HG03571 (cell line): ENCODE measurements around the gene AARS2.
"Not testable (repeated sequence)": the region's sequence is repeated elsewhere in the genome, so short reads cannot be mapped to it uniquely, and the experiment has no call there.

Experiments used
- ATAC-seq: cut with Tn5 transposase; IDR thresholded peaks from one replicate; pipeline ENCODE4 v1.9.1; 2021; ENCODE audit not compliant: unreplicated experiment

The AARS2 gene

GRCh38 chr6:44332585-44332984 is 19.4 kb upstream of the AARS2 start:
- ATAC-seq, result no peak

DNA sequence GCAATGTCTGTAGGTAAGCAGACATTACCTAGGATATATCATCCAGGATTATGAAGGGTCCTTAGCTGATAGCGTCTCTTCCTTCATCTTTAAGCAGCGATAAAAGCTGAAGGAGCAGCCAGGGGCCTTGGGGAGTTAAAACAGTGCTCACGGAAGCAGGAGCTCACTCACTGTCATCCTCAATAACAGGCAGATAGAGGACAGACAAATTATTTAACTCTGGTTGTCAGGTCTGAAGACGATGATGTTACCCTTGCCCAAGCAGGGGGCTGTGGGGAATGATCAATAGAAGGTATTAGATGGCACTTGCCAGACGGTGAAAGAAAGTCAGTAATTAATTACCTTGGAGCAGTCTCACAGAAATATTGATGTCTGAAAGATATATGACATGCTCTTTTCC is 16.7 kb upstream of the AARS2 start:
- ATAC-seq, result no peak

DNA sequence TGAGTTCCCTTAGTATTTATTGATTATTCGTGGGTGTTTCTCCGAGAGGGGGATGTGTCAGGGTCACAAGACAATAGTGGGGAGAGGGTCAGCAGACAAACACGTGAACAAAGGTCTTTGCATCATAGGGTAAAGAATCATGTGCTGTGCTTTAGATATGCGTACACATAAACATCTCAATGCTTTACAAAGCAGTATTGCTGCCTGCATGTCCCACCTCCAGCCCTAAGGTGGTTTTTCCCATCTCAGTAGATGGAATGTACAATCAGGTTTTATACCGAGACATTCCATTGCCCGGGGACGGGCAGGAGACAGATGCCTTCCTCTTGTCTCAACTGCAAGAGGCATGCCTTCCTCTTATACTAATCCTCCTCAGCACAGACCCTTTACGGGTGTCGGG is 15.1 kb upstream of the AARS2 start:
- not testable (repeated sequence) for ATAC-seq

- ATAC-seq, result no peak
Observed at GRCh38 chr6:44327760-44328159, 14.6 kb upstream of the AARS2 start.

- ATAC-seq, result no peak
Observed at GRCh38 chr6:44327096-44327495, 13.9 kb upstream of the AARS2 start.

DNA sequence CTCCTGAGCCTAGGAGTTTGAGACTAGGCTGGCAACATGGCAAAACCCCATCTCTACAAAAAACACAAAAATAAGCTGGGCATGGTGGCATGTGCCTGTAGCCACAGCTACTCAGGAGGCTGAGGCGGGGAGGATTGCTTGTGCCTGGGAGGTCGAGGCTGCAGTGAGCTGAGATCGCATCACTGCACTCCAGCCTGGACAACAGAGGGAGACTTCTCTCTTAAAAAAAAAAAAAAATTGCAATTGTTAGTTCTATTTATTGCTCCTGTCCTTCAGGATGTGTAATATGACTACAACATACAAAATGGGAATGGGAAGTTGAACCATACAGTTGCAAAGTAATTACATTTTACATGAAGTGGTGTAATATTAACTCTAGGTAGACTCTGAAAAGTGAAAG is 8.1 kb upstream of the AARS2 start:
- ATAC-seq, result no peak

GRCh38 chr6:44317136-44317631 is 4.0 kb upstream of the AARS2 start:
- not testable (repeated sequence) for ATAC-seq

- no peak for ATAC-seq
Observed at GRCh38 chr6:44316481-44316880, 3.3 kb upstream of the AARS2 start.

- no peak for ATAC-seq
Observed at GRCh38 chr6:44315951-44316350, 2.8 kb upstream of the AARS2 start.

DNA sequence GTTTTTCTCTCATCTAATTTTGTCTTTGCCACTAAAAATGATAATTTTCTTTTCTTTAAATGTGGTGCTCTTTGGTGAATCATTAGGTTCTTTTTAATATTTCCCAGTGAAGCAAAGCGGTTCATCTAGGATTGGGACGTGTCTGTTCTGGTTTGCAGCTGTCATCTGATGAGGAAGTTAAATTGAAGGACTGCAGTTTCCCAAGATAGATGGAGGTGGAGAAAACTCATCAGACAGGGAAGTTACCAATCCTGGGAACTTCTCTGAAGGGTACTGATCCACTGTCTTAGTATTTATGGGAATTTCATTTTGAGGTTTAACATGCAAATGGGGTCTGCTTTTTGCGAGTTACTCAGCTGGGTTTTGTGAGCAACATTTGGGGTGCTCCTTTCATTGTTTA is 2.4 kb upstream of the AARS2 start:
- no peak for ATAC-seq

GRCh38 chr6:44314657-44315056 is 1.5 kb upstream of the AARS2 start:
- ATAC-seq, result not testable (repeated sequence)

DNA sequence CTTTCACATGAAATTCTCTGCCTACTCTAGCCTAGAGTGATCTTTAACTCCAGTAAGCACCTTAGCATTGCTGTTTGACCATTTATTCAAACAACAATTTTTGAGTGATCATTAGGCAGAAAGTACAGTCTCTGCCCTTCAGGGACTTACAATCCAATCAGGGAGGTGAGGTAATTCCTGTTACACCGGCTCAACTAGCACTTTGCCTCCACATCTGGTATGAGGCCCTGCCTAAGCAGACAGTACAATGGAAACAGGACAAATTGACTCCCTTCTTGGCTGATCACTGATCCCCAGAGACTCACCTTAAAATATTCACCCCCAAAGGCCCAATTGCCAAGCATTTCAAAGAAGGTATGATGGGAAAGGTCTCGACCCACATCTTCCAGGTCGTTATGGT is 1.4 kb downstream of the AARS2 start:
- no peak for ATAC-seq

DNA sequence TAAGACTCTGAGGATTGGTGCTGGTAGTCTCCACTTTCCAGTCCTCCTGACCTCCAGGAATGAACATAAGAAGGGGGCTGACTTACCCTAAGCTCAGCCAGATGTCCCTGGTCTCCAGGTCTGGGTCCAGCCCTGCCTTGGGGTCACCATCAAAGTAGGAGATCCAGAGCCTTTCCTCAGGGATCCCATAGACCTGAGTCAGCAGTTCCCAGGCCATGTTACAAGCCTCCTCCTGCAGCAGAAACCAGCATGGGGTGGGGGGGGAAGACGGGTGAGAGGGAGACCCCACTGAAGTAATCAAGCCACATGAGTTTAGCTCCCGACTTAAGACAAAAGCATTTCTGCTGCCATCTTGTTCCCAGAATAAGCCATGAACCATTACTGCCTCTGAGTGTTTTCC is 1.8 kb downstream of the AARS2 start:
- ATAC-seq, result no peak

GRCh38 chr6:44310241-44310640 is 2.9 kb downstream of the AARS2 start:
- ATAC-seq, result no peak

- ATAC-seq, result no peak
Observed at GRCh38 chr6:44309631-44310030, 3.5 kb downstream of the AARS2 start.

DNA sequence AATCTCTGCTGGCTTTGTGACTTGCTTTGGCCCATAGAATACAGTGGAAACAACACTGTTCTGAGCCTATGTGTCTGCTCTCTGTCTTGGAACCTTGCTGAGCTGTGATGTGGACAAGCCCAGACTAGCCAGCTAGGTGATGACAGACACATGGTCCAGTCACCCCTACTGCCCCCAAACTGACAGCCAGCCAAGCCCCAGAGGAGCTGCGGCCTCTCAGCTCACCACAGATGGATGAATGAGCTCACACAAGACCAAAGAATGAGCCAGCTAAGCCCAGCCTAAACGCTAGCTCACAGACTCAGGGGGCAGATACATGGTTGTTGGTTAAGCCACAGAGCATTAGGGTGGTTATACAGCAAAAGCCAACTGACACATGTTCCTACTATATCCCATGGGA is 4.1 kb downstream of the AARS2 start:
- no peak for ATAC-seq

- no peak for ATAC-seq
Observed at GRCh38 chr6:44307217-44307616, 5.9 kb downstream of the AARS2 start.

DNA sequence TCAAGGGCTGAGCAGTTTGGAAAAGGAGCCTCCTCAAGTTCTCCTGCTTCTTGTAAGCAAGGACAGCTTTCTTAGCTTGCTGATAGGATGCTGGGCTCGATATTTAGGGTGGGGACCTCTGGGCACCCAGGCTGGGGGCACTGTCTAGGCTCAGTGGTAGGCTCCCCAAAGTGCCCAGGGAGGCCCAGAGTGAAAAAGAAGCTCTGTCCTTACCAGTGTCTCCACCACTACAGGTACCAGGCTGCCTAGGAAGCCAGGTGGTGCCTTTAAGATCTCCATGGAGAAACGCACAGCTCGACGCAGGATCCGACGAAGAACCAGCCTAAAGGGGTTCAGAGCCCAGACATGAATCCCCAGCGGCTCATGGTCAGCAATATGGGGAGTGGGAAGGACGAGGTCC is 6.4 kb downstream of the AARS2 start:
- no peak for ATAC-seq

GRCh38 chr6:44305200-44305725 is 7.9 kb downstream of the AARS2 start:
- ATAC-seq, result no peak

DNA sequence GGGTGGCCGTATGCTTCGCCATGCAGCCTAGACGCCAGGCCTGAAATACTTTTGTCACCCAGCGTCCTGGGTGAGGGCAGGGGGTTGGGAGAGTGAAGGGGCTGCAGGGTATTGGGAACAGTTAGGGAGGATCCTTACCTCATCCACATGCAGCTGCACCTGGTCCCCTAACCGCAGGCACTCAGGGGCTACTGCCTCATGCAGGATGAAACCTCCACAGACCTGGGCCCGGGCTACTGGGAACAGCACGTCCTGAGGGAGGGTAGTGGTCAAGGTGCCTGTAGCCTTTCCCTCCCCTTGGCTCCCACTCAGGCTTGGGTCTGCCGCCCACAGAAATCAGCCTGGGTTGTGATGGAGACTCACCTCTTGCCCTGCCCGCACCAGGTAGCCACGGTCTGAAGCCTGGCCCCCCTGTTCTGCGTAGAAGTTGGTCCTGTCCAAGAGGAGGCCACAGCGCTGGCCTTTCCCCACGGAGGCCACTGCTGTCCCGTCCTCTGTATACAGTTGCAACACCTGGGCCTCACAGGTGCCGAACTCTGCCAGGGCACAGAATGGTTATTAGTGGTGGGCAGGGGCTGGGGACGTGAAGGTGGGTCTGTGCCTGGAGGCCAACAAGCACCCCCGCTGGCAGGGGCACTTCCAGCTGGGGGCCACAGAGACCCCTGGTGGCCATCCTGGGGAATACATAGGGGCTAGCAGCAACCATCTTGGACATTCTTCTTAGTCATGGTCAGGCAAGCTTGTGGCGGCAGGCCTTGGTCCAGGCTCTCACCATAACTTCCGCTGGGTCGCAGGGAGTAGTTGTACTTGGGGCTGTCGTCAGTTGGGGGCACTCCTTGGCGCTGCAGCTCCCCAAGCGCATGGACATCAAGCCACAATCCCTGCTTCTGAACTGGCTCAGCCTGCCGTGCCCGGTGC is 8.6 kb downstream of the AARS2 start:
- ATAC-seq, result peak; percentile 56

DNA sequence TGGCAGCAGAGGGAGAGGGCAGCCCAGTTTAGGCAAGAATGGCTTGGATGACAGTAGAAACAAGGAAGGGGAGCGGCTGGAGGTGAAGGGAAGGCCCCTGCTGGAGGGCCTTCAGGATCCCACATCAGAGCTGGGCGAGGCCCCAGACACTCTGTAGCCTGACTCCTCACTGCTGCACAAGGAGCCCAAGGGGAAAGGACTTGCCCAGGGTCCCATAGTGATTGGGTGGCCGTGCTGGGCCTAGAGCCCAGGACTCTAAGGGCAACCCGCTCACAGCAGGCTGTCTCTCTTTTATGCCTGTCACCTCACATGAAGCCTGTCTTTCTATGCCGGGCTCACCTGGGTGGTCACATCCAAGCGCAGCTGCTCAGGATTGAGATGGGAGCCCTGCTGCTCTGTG is 9.3 kb downstream of the AARS2 start:
- ATAC-seq, result no peak

GRCh38 chr6:44302856-44303255 is 10.3 kb downstream of the AARS2 start:
- ATAC-seq, result no peak
